ENCODE results near the gene MZT2B. TPM values are rescaled to one million over a fixed set of nuclear protein-coding genes. Genes with fewer than 3 reads are reported as not detected.
"Not testable (repeated sequence)": the region's sequence is repeated elsewhere in the genome, so short reads cannot be mapped to it uniquely, and the experiment has no call there.

Gene MZT2B
- polyA plus RNA-seq, 1 donor from 2014 or later: 257 TPM

DNA sequence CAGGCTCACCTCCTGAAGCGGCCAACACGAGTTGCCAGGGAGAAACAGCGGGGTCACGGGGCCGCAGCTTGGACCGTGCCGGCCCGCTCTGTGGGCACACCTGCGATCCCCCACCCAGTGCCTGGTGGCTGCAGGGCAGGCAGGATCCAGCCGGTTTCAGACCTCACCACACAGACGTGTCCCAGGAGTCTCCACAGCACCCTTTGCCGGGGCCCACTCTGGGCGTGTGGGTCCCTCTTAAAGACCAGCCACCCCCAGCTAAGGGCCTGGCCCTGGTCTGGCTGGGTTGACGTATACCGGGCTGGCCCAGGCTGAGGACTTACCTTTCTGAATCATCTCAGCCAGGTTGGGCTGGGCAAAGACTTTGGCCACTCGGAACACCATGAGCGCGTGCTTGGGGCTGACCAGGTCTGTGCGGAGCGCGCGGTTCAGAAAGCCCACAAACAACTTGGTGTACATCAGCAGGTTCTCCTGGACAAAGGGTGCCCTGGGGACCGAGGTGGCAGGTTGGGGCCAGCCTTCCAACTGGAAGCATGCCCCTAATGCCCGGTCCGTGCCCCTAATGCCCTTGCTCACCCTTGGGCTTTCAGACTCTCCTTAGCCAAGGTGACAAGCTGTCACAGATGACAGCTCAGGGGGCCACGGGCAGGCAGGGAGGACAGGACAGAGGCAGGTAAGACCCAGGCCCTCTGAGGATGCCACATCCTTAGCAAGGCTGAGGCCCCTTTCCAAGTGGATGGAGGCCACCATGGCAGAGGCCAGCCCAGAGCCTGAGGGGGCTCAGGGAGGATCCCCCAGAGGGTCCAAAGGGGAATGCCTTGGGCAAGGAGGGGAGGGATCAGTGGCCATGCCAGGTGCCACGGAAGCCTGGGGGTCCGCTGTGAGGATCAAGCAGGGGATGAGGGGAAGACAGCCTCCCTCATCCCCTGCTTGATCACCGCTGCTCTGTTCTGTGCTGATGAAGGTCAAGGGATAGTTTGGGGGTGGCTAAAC is 27.0 kb upstream of the MZT2B start:
- H3K79me2 ChIP-seq (replicated peaks; ENCODE audit: insufficient read depth, low read length): no peaks in the 10 kb centered on the region
- H3K36me3 ChIP-seq (ENCODE audit: insufficient read depth, low read length): no peaks in the 10 kb centered on the region
- H3K4me3 ChIP-seq (ENCODE audit: low read length): no peak overlapping the region
- no peak overlapping the region for H3K9ac ChIP-seq (ENCODE audit: low read length)
- no peaks in the 10 kb centered on the region for H3K9me2 ChIP-seq (ENCODE audit: insufficient read depth, low read length)
- no peaks in the 10 kb centered on the region for H3K27me3 ChIP-seq (ENCODE audit: insufficient read depth, low read depth, low read length)
- no peaks in the 10 kb centered on the region for H3K9me3 ChIP-seq (ENCODE audit: low read length)
- no peak overlapping the region for H3K4me2 ChIP-seq (ENCODE audit: low read length)
- no peaks in the 10 kb centered on the region for H4K20me1 ChIP-seq (ENCODE audit: insufficient read depth)
- TF ChIP-seq TAF1 (IDR thresholded peaks at IDR 0.05; ENCODE audit: low read depth) (no peak), POLR2AphosphoS5 (IDR thresholded peaks at IDR 0.05) (no peak), EZH2 (IDR thresholded peaks at IDR 0.05; ENCODE audit: borderline replicate concordance, insufficient read depth, low read length, poor library complexity, severe bottlenecking) (no peak), SMC3 (conservative IDR thresholded peaks at IDR 0.05; ENCODE audit: poor library complexity) (no peak), EP300 (conservative IDR thresholded peaks at IDR 0.05; ENCODE audit: poor library complexity, severe bottlenecking) (no peak), RAD21 (conservative IDR thresholded peaks at IDR 0.05) (no peak), MXI1 (conservative IDR thresholded peaks at IDR 0.05; ENCODE audit: poor library complexity, severe bottlenecking) (no peak)
- TF ChIP-seq, protein P1, sequence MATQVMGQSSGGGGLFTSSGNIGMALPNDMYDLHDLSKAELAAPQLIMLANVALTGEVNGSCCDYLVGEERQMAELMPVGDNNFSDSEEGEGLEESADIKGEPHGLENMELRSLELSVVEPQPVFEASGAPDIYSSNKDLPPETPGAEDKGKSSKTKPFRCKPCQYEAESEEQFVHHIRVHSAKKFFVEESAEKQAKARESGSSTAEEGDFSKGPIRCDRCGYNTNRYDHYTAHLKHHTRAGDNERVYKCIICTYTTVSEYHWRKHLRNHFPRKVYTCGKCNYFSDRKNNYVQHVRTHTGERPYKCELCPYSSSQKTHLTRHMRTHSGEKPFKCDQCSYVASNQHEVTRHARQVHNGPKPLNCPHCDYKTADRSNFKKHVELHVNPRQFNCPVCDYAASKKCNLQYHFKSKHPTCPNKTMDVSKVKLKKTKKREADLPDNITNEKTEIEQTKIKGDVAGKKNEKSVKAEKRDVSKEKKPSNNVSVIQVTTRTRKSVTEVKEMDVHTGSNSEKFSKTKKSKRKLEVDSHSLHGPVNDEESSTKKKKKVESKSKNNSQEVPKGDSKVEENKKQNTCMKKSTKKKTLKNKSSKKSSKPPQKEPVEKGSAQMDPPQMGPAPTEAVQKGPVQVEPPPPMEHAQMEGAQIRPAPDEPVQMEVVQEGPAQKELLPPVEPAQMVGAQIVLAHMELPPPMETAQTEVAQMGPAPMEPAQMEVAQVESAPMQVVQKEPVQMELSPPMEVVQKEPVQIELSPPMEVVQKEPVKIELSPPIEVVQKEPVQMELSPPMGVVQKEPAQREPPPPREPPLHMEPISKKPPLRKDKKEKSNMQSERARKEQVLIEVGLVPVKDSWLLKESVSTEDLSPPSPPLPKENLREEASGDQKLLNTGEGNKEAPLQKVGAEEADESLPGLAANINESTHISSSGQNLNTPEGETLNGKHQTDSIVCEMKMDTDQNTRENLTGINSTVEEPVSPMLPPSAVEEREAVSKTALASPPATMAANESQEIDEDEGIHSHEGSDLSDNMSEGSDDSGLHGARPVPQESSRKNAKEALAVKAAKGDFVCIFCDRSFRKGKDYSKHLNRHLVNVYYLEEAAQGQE (IDR thresholded peaks at IDR 0.05; ENCODE audit: borderline replicate concordance): no peak
- TF ChIP-seq, protein P2, sequence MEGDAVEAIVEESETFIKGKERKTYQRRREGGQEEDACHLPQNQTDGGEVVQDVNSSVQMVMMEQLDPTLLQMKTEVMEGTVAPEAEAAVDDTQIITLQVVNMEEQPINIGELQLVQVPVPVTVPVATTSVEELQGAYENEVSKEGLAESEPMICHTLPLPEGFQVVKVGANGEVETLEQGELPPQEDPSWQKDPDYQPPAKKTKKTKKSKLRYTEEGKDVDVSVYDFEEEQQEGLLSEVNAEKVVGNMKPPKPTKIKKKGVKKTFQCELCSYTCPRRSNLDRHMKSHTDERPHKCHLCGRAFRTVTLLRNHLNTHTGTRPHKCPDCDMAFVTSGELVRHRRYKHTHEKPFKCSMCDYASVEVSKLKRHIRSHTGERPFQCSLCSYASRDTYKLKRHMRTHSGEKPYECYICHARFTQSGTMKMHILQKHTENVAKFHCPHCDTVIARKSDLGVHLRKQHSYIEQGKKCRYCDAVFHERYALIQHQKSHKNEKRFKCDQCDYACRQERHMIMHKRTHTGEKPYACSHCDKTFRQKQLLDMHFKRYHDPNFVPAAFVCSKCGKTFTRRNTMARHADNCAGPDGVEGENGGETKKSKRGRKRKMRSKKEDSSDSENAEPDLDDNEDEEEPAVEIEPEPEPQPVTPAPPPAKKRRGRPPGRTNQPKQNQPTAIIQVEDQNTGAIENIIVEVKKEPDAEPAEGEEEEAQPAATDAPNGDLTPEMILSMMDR (IDR thresholded peaks at IDR 0.05; ENCODE audit: poor library complexity, severe bottlenecking): no peak
- H2AFZ ChIP-seq (ENCODE audit: low read depth, low read length): no peak overlapping the region
- H3F3A ChIP-seq (ENCODE audit: insufficient read depth, low read length, poor library complexity, severe bottlenecking): no peaks in the 10 kb centered on the region
- H3K27ac ChIP-seq (ENCODE audit: low read length): no peak overlapping the region

DNA sequence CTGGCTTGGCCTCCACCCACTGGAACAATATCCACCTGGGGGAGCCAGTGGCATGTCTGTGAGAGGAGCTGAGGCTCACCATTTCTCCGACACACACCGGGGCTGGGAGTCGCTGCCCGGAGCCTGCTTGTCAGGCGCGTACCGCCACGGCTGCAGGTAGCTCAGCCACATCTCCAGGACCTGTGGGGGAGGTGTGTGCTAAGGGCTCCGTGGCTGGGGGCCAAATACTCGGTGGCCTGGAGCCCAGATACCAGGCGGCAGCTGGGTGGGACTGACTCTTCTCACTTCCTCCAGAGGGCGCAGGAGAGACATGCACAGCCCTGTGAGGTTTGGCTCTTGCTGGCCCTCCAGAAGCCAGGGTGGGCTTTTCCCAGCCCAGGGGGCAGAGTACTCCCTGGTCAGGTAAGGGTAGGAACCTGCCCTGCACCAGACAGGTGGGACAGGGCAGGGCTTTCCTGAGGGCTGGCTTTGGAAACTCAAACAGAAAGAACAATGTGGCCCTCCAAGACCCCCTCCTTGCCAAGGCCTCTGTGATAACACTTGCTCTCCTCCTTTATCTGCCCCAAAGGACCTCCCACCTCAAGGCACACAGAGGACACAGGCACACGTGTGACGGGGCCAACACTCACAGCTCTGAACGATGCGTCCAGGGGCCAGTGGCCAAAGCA is 26.0 kb upstream of the MZT2B start:
- not testable (repeated sequence) for H4K20me1 ChIP-seq (ENCODE audit: insufficient read depth); H3K27me3 ChIP-seq (ENCODE audit: insufficient read depth, low read depth, low read length); H3K79me2 ChIP-seq (replicated peaks; ENCODE audit: insufficient read depth, low read length); H3K36me3 ChIP-seq (ENCODE audit: insufficient read depth, low read length); H3K9me2 ChIP-seq (ENCODE audit: insufficient read depth, low read length); H3K4me2 ChIP-seq (ENCODE audit: low read length); H3K27ac ChIP-seq (ENCODE audit: low read length); H3K4me3 ChIP-seq (ENCODE audit: low read length); H3K9ac ChIP-seq (ENCODE audit: low read length); H3F3A ChIP-seq (ENCODE audit: insufficient read depth, low read length, poor library complexity, severe bottlenecking); H3K9me3 ChIP-seq (ENCODE audit: low read length); H2AFZ ChIP-seq (ENCODE audit: low read depth, low read length)
